DOHH2 (cell line): Measurements from ENCODE around the gene PSME1.

Experiments
- H3F3A ChIP-seq: fragments of 200-600 bp; sonication (generic), shearing (Covaris generic); 2 replicates; pipeline ENCODE4 v1.6.0; 2016; ENCODE audit warnings: antibody characterized with exemption, mild to moderate bottlenecking; ENCODE audit not compliant: control insufficient read depth, insufficient read depth
- H3K27ac ChIP-seq: fragments of 200-600 bp; sonication (generic); 2 replicates; pipeline ENCODE4 v1.5.1; 2014; ENCODE audit warnings: low read depth, mild to moderate bottlenecking, low read length, moderate library complexity
- H3K27me3 ChIP-seq: fragments of 200-600 bp; sonication (generic); 2 replicates; pipeline ENCODE4 v1.6.1; 2014; ENCODE audit warnings: mild to moderate bottlenecking, low read length, mixed read lengths; ENCODE audit not compliant: control insufficient read depth
- H3K36me3 ChIP-seq: fragments of 200-600 bp; sonication (generic); 2 replicates; pipeline ENCODE4 v1.6.1; 2014; ENCODE audit warnings: mild to moderate bottlenecking, low read length, moderate library complexity, mixed read lengths; ENCODE audit not compliant: control insufficient read depth
- H3K4me1 ChIP-seq: fragments of 200-600 bp; sonication (generic); 2 replicates; pipeline ENCODE4 v1.6.1; 2014; ENCODE audit warnings: mild to moderate bottlenecking, low read length, mixed read lengths; ENCODE audit not compliant: control insufficient read depth
- H3K4me2 ChIP-seq: fragments of 200-600 bp; sonication (generic); 2 replicates; pipeline ENCODE4 v1.6.0; 2014; ENCODE audit warnings: mild to moderate bottlenecking, low read length, moderate library complexity
- H3K4me3 ChIP-seq: fragments of 200-600 bp; sonication (generic); 2 replicates; pipeline ENCODE4 v1.5.1; 2014; ENCODE audit warnings: mild to moderate bottlenecking, low read length, mixed read lengths
- H3K79me2 ChIP-seq: fragments of 200-600 bp; sonication (generic); 2 replicates; pipeline ENCODE4 v1.6.1; 2014; ENCODE audit warnings: mild to moderate bottlenecking, low read length, mixed read lengths; ENCODE audit not compliant: control insufficient read depth
- H3K9me2 ChIP-seq: fragments of 200-600 bp; sonication (generic); replicated peaks from 2 replicates; pipeline ENCODE4 v1.6.1; 2014; ENCODE audit warnings: mild to moderate bottlenecking, low read length, mixed read lengths; ENCODE audit not compliant: control insufficient read depth
- H3K9me3 ChIP-seq: fragments of 200-600 bp; sonication (generic); 2 replicates; pipeline ENCODE4 v1.6.1; 2014; ENCODE audit warnings: antibody characterized with exemption, low read length, mixed read lengths; ENCODE audit not compliant: control insufficient read depth, insufficient read depth
- H4K20me1 ChIP-seq: fragments of 200-600 bp; sonication (generic); 2 replicates; pipeline ENCODE4 v1.6.0; 2014; ENCODE audit warnings: low read depth, mild to moderate bottlenecking, antibody characterized with exemption, low read length, moderate library complexity; ENCODE audit not compliant: control insufficient read depth, insufficient read depth
- CTCF ChIP-seq: fragments of 200-600 bp; sonication (generic); IDR thresholded peaks from one replicate; pipeline ENCODE4 v1.5.1; 2014; ENCODE audit warnings: antibody characterized with exemption, mild to moderate bottlenecking, low read depth, low read length; ENCODE audit not compliant: poor library complexity, severe bottlenecking
- EZH2phosphoT487 ChIP-seq: fragments of 200-600 bp; sonication (generic); IDR thresholded peaks from 2 replicates; pipeline ENCODE4 v1.6.1; 2017; ENCODE audit warnings: borderline replicate concordance, mild to moderate bottlenecking, antibody characterized with exemption, low read length, moderate library complexity, mixed read lengths

Gene PSME1

GRCh38 chr14:24177891-24178290 is 41.9 kb downstream of the PSME1 start:
- TF ChIP-seq CTCF = no peak
- no peak for TF ChIP-seq EZH2phosphoT487
- Histone ChIP-seq H3K4me2 (no peak overlapping the region), H3K79me2 (no peaks in the 10 kb centered on the region), H3K27me3 (no peaks in the 10 kb centered on the region), H3K4me1 (no peaks in the 10 kb centered on the region), H3K9me2 (no peaks in the 10 kb centered on the region), H3K36me3 (peaks cover 50% of the 10 kb centered on the region), H3F3A (peaks cover 5% of the 10 kb centered on the region; the same call in 1 of the 2 replicates), H3K27ac (no peak overlapping the region), H3K9me3 (no peaks in the 10 kb centered on the region), H4K20me1 (no peaks in the 10 kb centered on the region), H3K4me3 (no peak overlapping the region)

- no peaks in the 10 kb centered on the region for H3K4me1 ChIP-seq
- no peak overlapping the region for H3K27ac ChIP-seq
- no peaks in the 10 kb centered on the region for H3K79me2 ChIP-seq
- H3K4me3 ChIP-seq = no peak overlapping the region
- H3K4me2 ChIP-seq = no peak overlapping the region
- no peaks in the 10 kb centered on the region for H3K27me3 ChIP-seq
- no peaks in the 10 kb centered on the region for H3K9me3 ChIP-seq
- peaks cover 5% of the 10 kb centered on the region; the same call in 1 of the 2 replicates for H3F3A ChIP-seq
- no peaks in the 10 kb centered on the region for H3K9me2 ChIP-seq
- H3K36me3 ChIP-seq = peaks cover 57% of the 10 kb centered on the region
- H4K20me1 ChIP-seq = no peaks in the 10 kb centered on the region
- TF ChIP-seq EZH2phosphoT487 (no peak), CTCF (no peak)
Observed at GRCh38 chr14:24178399-24179178, 42.6 kb downstream of the PSME1 start.

DNA sequence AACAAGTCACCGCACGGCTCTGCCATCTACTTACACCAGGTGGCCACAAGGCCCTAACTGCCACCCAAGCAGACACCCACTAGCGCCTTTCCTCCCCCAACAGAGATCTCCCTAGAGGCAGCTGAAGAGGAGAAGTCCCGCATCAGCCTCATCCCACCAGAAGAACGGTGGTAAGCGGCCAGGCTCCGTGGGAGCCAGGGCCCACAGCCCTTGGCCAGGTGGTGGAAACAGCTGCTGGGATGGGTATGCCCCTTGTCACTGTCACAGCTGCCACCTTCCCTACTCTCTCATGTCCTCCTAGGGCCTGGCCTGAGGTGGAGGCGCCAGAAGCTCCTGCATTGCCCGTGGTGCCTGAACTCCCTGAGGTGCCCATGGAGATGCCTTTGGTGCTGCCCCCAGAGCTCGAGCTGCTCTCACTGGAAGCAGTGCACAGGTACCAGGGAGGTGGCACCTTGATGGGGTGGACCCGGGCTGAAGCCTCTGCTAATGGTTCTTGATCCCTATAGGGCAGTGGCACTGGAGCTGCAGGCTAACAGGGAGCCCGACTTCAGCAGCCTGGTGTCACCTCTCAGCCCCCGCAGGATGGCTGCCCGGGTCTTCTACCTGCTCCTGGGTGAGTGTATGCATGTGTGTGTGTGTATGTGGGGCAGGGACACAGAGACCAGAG is 43.4 kb downstream of the PSME1 start:
- Histone ChIP-seq H4K20me1 (no peaks in the 10 kb centered on the region), H3K9me2 (no peaks in the 10 kb centered on the region), H3K9me3 (no peaks in the 10 kb centered on the region), H3K4me3 (no peak overlapping the region), H3K36me3 (peaks cover 64% of the 10 kb centered on the region), H3K27me3 (no peaks in the 10 kb centered on the region), H3K27ac (no peak overlapping the region), H3F3A (peaks cover 5% of the 10 kb centered on the region; the same call in 1 of the 2 replicates), H3K4me1 (no peaks in the 10 kb centered on the region), H3K79me2 (no peaks in the 10 kb centered on the region), H3K4me2 (no peak overlapping the region)
- no peak for TF ChIP-seq EZH2phosphoT487
- TF ChIP-seq CTCF = no peak
